ENCODE measurements around the gene TOM1L1. TPM values are rescaled to one million over a fixed set of nuclear protein-coding genes. Genes with fewer than 3 reads are reported as not detected.

Gene TOM1L1
- total RNA-seq, 1 experiment from 2014 or later: 44.6 TPM

DNA sequence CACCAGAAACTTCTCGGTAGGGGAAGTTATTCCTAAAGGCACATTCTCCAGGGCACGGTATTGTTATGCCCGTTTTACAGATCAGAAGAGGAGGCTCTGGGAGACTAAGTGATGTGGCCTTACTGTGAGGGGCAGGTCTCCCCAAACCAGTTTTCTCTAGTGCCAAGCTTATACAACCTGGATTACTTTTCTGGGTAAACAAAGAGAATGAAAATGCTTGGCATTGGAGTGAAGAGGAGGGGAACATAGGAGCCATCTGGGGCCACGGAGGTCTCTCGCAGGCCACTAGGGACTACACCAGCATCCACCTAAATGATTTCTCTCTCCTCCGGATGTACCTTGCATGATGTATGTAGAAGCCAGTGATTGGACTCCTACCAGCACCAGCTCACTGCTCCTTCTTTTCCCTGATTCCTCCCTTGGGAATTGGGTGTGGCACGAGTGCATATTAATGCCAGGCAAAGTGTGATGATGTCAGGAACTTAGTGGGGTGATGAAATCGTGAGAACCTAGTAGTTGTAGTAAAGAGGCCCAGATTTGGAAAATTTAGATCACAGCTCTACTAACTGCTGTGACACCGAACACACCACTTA is 674 bp downstream of the TOM1L1 start:
- Histone ChIP-seq H2BK15ac (ENCODE audit: low read depth, low read length) (no peak overlapping the region), H2BK12ac (ENCODE audit: insufficient read length, low read depth, low read length) (peak overlapping the region; percentile 45), H4K8ac (replicated peaks; ENCODE audit: insufficient read length, low read depth, low read length) (no peak overlapping the region), H3K4ac (ENCODE audit: low read depth, low read length) (no peak overlapping the region), H3K9me3 (ENCODE audit: control insufficient read depth, low read depth, low read length) (no peaks in the 10 kb centered on the region), H2AK5ac (ENCODE audit: insufficient read length, low read length) (no peak overlapping the region), H3K18ac (ENCODE audit: insufficient read length, low read depth, low read length) (peak overlapping the region; percentile 2), H3K27ac (ENCODE audit: insufficient read length, low read depth, low read length) (no peak overlapping the region), H3K4me1 (ENCODE audit: insufficient read depth, low read length) (peaks cover 3% of the 10 kb centered on the region; the same call in 1 of the 2 replicates), H2BK20ac (ENCODE audit: low read depth, low read length, poor library complexity, severe bottlenecking) (no peak overlapping the region), H3K14ac (ENCODE audit: insufficient read depth, low read length) (peak overlapping the region; percentile 93; the same call in 1 of the 2 replicates), H3K9ac (ENCODE audit: extremely low read depth, insufficient read length, low read length) (peak overlapping the region; percentile 77), H4K20me1 (ENCODE audit: control insufficient read depth, insufficient read depth, insufficient read length) (no peaks in the 10 kb centered on the region), H3K79me1 (ENCODE audit: insufficient read depth, low read depth, low read length, poor library complexity, severe bottlenecking) (no peaks in the 10 kb centered on the region), H4K5ac (ENCODE audit: insufficient read length, low read depth, low read length) (no peak overlapping the region), H3K23ac (ENCODE audit: insufficient read length, low read depth, low read length) (no peak overlapping the region), H3K27me3 (ENCODE audit: insufficient read depth, low read length) (no peaks in the 10 kb centered on the region), H3K79me2 (ENCODE audit: insufficient read depth, low read length) (peaks cover 11% of the 10 kb centered on the region; the same call in 1 of the 2 replicates), H3K23me2 (ENCODE audit: insufficient read length, low read depth, low read length, poor library complexity, severe bottlenecking) (peaks cover 11% of the 10 kb centered on the region), H2BK120ac (ENCODE audit: low read depth, low read length, poor library complexity, severe bottlenecking) (no peak overlapping the region), H3K4me2 (ENCODE audit: insufficient read depth, insufficient read length, low read length) (peak overlapping the region; percentile 91), H4K91ac (ENCODE audit: insufficient read length, low read depth, low read length) (no peak overlapping the region), H2AFZ (ENCODE audit: low read length) (no peak overlapping the region), H3K56ac (ENCODE audit: insufficient read length, low read depth, low read length) (no peak overlapping the region), H2BK5ac (ENCODE audit: insufficient read length, low read length) (no peak overlapping the region), H3T11ph (ENCODE audit: low read length) (no peak overlapping the region)
- H3K27me3 Mint-ChIP-seq (ENCODE audit: low read depth): no peaks in the 10 kb centered on the region
- H3K4me3 Mint-ChIP-seq: peak overlapping the region in 1 of 2 experiments; percentile 92; a peak in 4 of 5 replicates
- TF ChIP-seq, protein P1, sequence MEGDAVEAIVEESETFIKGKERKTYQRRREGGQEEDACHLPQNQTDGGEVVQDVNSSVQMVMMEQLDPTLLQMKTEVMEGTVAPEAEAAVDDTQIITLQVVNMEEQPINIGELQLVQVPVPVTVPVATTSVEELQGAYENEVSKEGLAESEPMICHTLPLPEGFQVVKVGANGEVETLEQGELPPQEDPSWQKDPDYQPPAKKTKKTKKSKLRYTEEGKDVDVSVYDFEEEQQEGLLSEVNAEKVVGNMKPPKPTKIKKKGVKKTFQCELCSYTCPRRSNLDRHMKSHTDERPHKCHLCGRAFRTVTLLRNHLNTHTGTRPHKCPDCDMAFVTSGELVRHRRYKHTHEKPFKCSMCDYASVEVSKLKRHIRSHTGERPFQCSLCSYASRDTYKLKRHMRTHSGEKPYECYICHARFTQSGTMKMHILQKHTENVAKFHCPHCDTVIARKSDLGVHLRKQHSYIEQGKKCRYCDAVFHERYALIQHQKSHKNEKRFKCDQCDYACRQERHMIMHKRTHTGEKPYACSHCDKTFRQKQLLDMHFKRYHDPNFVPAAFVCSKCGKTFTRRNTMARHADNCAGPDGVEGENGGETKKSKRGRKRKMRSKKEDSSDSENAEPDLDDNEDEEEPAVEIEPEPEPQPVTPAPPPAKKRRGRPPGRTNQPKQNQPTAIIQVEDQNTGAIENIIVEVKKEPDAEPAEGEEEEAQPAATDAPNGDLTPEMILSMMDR (conservative IDR thresholded peaks at IDR 0.05): no peak
- peak overlapping the region; percentile 87 to 99 (median 97) for H3K27ac Mint-ChIP-seq
- peak; percentile 34 for DNase-seq
- H3K9me3 Mint-ChIP-seq: no peaks in the 10 kb centered on the region
- peaks cover 23 to 29% (median 24%) of the 10 kb centered on the region in 3 experiments; a peak in 6 of 7 replicates for H3K36me3 Mint-ChIP-seq (ENCODE audit: insufficient read depth in 1 of 3, low read depth in 3 of 3)
- peaks cover 26 to 32% of the 10 kb centered on the region in 2 experiments for H3K4me1 Mint-ChIP-seq
- no CpG with 5 or more reads among the region's 9 CpGs for WGBS (ENCODE audit: extremely low coverage, insufficient read length, low lambda C conversion rate)
